ENCODE data around the gene CNNM4. TPM values are rescaled to one million over a fixed set of nuclear protein-coding genes. Genes with fewer than 3 reads are reported as not detected.

Gene CNNM4
- total RNA-seq, 6 experiments from 2014 or later = 2.3 to 4.9 (median 3.7) TPM

- ATAC-seq = no peak
- no peaks in the 10 kb centered on the region for H3K36me3 ChIP-seq
- no peak overlapping the region for H3K4me3 ChIP-seq
- DNase-seq = no peak
- intact Hi-C loops (cut with DNase I) = no loop called here
- H3K27ac ChIP-seq = no peak overlapping the region
- no peaks in the 10 kb centered on the region for H3K27me3 ChIP-seq
- H3K4me1 ChIP-seq = no peaks in the 10 kb centered on the region
- H3K9me3 ChIP-seq = no peaks in the 10 kb centered on the region
- TF ChIP-seq, protein P1, sequence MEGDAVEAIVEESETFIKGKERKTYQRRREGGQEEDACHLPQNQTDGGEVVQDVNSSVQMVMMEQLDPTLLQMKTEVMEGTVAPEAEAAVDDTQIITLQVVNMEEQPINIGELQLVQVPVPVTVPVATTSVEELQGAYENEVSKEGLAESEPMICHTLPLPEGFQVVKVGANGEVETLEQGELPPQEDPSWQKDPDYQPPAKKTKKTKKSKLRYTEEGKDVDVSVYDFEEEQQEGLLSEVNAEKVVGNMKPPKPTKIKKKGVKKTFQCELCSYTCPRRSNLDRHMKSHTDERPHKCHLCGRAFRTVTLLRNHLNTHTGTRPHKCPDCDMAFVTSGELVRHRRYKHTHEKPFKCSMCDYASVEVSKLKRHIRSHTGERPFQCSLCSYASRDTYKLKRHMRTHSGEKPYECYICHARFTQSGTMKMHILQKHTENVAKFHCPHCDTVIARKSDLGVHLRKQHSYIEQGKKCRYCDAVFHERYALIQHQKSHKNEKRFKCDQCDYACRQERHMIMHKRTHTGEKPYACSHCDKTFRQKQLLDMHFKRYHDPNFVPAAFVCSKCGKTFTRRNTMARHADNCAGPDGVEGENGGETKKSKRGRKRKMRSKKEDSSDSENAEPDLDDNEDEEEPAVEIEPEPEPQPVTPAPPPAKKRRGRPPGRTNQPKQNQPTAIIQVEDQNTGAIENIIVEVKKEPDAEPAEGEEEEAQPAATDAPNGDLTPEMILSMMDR (IDR thresholded peaks at IDR 0.05) = no peak
- no peak for TF ChIP-seq POLR2A (IDR thresholded peaks at IDR 0.05)
These were observed 6.4 kb upstream of the CNNM4 start for GRCh38 chr2:96754317-96754716.

DNA sequence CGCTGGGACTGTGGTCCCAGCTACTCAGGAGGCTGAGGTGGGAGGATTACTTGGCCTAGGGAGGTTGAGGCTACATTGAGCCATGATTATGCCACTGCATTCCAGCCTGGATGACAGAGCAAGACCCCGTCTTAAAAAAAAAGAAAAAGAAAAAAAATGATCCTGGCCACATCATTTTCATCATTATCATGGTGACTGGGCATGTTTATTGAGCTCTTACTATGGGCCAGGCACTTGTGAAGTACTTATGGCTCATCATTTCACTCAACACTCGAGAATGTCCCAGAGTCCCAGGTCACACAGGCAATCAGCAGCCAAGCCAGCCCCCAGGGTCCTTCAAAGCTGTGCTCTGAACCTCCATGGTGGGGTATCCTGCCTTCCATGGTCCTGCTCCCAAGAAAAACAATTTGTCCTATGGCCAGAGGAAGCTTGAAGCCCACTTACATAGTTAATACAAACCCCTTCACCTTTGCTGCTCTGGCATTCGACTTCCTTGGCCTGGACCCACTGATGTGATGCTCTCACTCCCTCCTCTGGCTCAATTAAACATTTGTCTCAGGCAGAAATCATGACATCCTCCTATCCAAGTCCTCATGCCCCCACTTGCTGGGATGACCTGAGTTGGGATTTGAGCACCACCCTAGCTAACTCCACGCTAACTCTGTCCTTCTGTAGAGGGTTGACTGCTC, 3.8 kb upstream of the CNNM4 start:
- intact Hi-C loops (cut with DNase I) = no loop called here
- ATAC-seq = no peak
- no peaks in the 10 kb centered on the region for H3K27me3 ChIP-seq
- no peak overlapping the region for H3K4me3 ChIP-seq
- no peaks in the 10 kb centered on the region for H3K9me3 ChIP-seq
- H3K4me1 ChIP-seq = peaks cover 0 to 14% (median 0%) of the 10 kb centered on the region in 4 donors
- no peak overlapping the region for H3K27ac ChIP-seq
- H3K36me3 ChIP-seq = no peaks in the 10 kb centered on the region
- no peak for DNase-seq
- 90% methylated on average over 2 of the region's 5 CpGs for WGBS (ENCODE audit: insufficient coverage, low coverage, low lambda C conversion rate, missing lambda C conversion rate)
- TF ChIP-seq, protein P1 (IDR thresholded peaks at IDR 0.05) = no peak
- TF ChIP-seq POLR2A (IDR thresholded peaks at IDR 0.05) = no peak

DNA sequence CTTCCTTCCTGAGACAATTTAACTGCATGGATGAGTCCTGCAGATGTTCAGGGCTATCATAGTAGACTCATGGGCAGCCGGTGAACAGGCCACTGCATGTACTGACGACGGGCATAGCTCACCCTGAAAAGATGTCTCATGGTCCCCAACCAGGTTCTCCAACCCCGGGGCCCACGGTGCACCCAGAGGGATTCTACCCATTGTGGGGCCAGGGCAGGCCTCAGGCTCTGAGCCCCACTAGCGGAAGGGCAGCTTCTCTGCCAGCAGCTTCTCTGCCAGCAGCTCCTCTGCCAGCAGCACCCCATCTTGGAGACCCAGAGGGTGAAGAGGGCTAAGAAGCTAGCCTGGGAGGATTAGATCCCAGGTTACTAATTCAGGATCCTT, 3.2 kb upstream of the CNNM4 start:
- ATAC-seq (no peak), DNase-seq (no peak)
- Histone ChIP-seq H3K4me1 (peaks cover 0 to 20% (median 2%) of the 10 kb centered on the region in 4 donors), H3K27ac (no peak overlapping the region), H3K9me3 (no peaks in the 10 kb centered on the region), H3K27me3 (no peaks in the 10 kb centered on the region), H3K36me3 (no peaks in the 10 kb centered on the region), H3K4me3 (no peak overlapping the region)
- intact Hi-C loops (cut with DNase I) = no loop called here
- TF ChIP-seq, protein P1 (IDR thresholded peaks at IDR 0.05) = no peak
- no peak for TF ChIP-seq POLR2A (IDR thresholded peaks at IDR 0.05)
- no CpG with 5 or more reads among the region's 6 CpGs for WGBS (ENCODE audit: insufficient coverage, low coverage, low lambda C conversion rate, missing lambda C conversion rate)

DNA sequence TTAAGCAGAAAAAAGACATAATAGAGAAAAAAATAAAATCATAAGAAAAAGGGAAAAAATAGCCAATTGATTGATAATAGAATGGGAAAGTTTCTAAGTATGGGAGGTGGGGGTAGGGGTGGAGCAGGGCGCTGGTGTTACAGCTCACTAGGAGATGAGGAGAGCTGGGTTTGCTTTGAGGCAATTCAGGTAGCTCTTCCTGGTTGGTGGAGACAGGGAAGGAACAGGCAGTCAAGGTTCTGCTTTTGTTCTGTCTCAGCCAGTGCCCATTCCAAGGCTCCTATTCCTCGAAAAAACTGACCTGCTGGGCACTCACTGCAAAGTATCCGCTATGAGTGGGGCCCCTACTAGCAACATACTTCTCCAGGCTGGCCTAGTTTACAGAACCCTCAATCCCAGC, 1.7 kb upstream of the CNNM4 start:
- Histone ChIP-seq H3K9me3 (no peaks in the 10 kb centered on the region), H3K4me1 (peaks cover 0 to 32% (median 6%) of the 10 kb centered on the region in 4 donors), H3K36me3 (no peaks in the 10 kb centered on the region), H3K27me3 (no peaks in the 10 kb centered on the region), H3K4me3 (no peak overlapping the region), H3K27ac (no peak overlapping the region)
- 85% methylated on average over 2 of the region's 3 CpGs for whole genome bisulfite sequencing (ENCODE audit: insufficient coverage, low coverage, low lambda C conversion rate, missing lambda C conversion rate)
- ATAC-seq = no peak
- intact Hi-C loops (cut with DNase I) = no loop called here
- TF ChIP-seq, protein P1 (IDR thresholded peaks at IDR 0.05) = no peak
- TF ChIP-seq POLR2A (IDR thresholded peaks at IDR 0.05) = no peak
- peak in 1 of 3 donors; percentile 15 for DNase-seq

Measured in right lobe of liver (tissue), 6 donors.